Pancreas (tissue), 10 donors: ENCODE measurements around the gene ZKSCAN1. TPM values are rescaled to one million over a fixed set of nuclear protein-coding genes. Genes with fewer than 3 reads are reported as not detected.
A peak's percentile ranks its signal among the peaks of the same experiment; 100 is the strongest.

ENCODE experiments used
- ATAC-seq, 4 donors: fragments of 200-7000 bp; cut with Tn5 transposase; one replicate each; pipeline versions ENCODE4 v1.8.0 to v1.9.1; 2020; ENCODE audit warnings: mild to moderate bottlenecking in 4 of 4, moderate library complexity in 4 of 4
- DNase-seq, 6 donors: peaks; one replicate each; pipeline ENCODE4 v3.0.0-alpha.2; 2020
- FAIRE-seq: peaks from 2 replicates; lab custom pipeline; 2012; peaks lifted over from hg19 to GRCh38; lab: Jason Lieb, UNC
- H3K27ac ChIP-seq, 4 donors: fragments of 200-600 bp; sonication (generic); 1 replicate in 3 of 4; 2 replicates in 1 of 4; pipeline versions ENCODE4 v1.5.0 to v1.8.0; 2020
- H3K27me3 ChIP-seq, 4 donors: fragments of 200-600 bp; one replicate each; pipeline ENCODE4 v1.8.0; 2021
- H3K36me3 ChIP-seq, 3 donors: fragments of 200-600 bp; sonication (generic) in 1 of 3; one replicate each; pipeline versions ENCODE4 v1.5.0 to v1.8.0; 2020 to 2021
- H3K4me1 ChIP-seq, 3 donors: fragments of 200-600 bp; one replicate each; pipeline ENCODE4 v1.8.0; 2021
- H3K4me3 ChIP-seq, 4 donors: fragments of 200-600 bp; sonication (generic) in 2 of 4; one replicate each; pipeline versions ENCODE4 v1.5.0 to v1.8.0; 2020 to 2021
- H3K9me3 ChIP-seq, 4 donors: fragments of 200-600 bp; one replicate each; pipeline ENCODE4 v1.8.0; 2021
- CTCF ChIP-seq, 4 donors: fragments of 200-600 bp; sonication (generic) in 3 of 4; IDR thresholded peaks; one replicate each; pipeline versions ENCODE4 v1.5.0 to v1.8.0; 2021; ENCODE audit warnings: antibody characterized with exemption in 4 of 4
- WGBS, 2 donors: extraction: QIAGEN DNeasy Blood & Tissue Kit; methylation state at CpG; one replicate each; pipeline ENCODE4 v1.1.7; 2013; 5-methylcytosine and 5-hydroxymethylcytosine counted together
- intact Hi-C, 3 donors: fragments of 100-400 bp; cut with DNase I; formaldehyde crosslinking; loops; one replicate each; pipeline versions ENCODE4 v1.11.1 to v1.14.2; 2022
- polyA plus RNA-seq, 2 donors: library from polyadenylated mRNA; stranded (reverse); fragments of 200-250 nt; gene quantifications; one replicate each; pipeline ENCODE4 v1.2.3, GENCODE V29; 2013
- total RNA-seq, 6 donors: library from RNA; stranded (reverse); fragmentation: NEBNext Ultra II Directional in 4 of 6; extraction: Animal tissue kit (Norgen Biotek cat#: 25700) in 4 of 6; gene quantifications; one replicate each; pipeline versions ENCODE4 v1.2.1 to v1.2.4, GENCODE V29; 2021 to 2023
- donor health status: healthy with polysubstance abuse.
- donor health status: DM: no; HTN: no; CAD: no; lungs with moderate emphysema.
- donor health status: DM: no; HTN: no; CAD: no.
- donor health status: control.
- donor health status: control.
- donor health status: Bipolar disorder and iron deficiency.
- donor health status: DM: yes; HTN: yes; CAD: no.
- donor health status: DM: no; HTN: no; CAD: no.
- donor health status: DM: no; HTN: no; CAD: no.
- donor health status: DM: yes; HTN: yes; CAD: no.

Gene ZKSCAN1
- total and polyA plus RNA-seq, 8 donors = 24.2 to 86.0 (median 61.7) TPM

DNA sequence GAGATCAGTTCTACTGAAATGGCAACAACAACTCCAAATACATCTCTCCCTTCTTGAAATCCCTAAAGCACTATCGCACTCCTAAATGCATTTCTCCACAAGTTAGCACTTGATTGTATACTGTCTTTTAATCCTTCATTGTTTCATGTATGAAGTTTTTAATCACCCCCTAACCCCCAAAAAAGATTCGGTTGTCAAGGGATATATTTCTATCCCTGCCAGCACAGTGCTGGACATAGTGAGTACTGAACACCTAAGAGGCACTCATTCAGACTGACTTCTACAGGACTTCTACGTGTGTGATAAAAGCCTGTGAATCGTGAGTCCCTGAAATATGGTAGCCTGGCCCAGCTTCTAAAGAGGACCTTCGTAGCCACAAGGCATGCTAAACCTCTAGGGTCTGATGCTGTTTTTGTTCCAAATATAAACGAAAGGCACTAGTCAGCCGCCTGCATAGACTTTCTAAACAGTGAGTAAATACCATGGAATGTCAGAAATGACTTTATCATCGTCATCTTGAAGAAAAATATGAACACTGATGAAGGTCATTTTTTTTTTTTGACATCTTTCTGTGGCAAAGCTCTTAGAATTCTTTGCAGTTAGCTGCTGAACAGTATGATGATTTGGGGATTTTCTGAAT is 19.6 kb downstream of the ZKSCAN1 start:
- Histone ChIP-seq H3K27ac (no peak overlapping the region), H3K27me3 (no peaks in the 10 kb centered on the region), H3K9me3 (no peaks in the 10 kb centered on the region), H3K4me1 (peaks cover 16 to 25% (median 20%) of the 10 kb centered on the region in 3 donors), H3K36me3 (peaks cover 0 to 45% (median 18%) of the 10 kb centered on the region in 3 donors), H3K4me3 (no peak overlapping the region)
- no peak for TF ChIP-seq CTCF (IDR thresholded peaks at IDR 0.05)
- 50 to 62% methylated on average over 8 of the region's 8 CpGs for WGBS, 2 donors
- intact Hi-C loops = no loop called here
- DNase-seq = no peak
- no peak for ATAC-seq
- FAIRE-seq = no peak

GRCh38 chr7:100035876-100036275 is 20.5 kb downstream of the ZKSCAN1 start:
- H3K36me3 ChIP-seq = peaks cover 0 to 36% (median 13%) of the 10 kb centered on the region in 3 donors
- ATAC-seq (no peak), FAIRE-seq (no peak), DNase-seq (no peak)
- no peaks in the 10 kb centered on the region for H3K27me3 ChIP-seq
- no peaks in the 10 kb centered on the region for H3K9me3 ChIP-seq
- peak overlapping the region in 2 of 4 donors; percentile 14 to 48 for H3K27ac ChIP-seq
- H3K4me1 ChIP-seq = peaks cover 16 to 25% (median 20%) of the 10 kb centered on the region in 3 donors
- TF ChIP-seq CTCF (IDR thresholded peaks at IDR 0.05) = no peak
- WGBS, 2 donors = 96 to 97% methylated on average over 6 of the region's 6 CpGs
- intact Hi-C loops = no loop called here
- H3K4me3 ChIP-seq = no peak overlapping the region

DNA sequence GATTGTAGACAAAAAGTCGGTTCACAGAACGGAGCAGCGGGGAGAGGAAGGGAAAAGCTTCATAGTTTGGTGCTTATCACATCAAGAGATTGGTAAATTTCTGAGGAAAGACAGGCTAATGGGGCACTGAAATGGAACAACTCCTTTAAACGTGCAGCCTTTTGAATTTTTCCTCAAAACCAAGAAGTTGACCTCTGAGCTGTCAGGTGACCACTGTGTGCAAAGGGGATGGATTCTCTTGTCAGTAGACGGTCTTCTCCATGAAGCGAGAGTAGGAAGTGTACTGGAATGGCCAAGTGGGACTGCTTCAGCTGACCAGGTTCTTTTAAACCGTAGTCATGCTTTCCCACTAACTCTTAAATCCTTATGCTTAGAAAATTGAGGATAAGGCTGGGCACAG is 22.9 kb downstream of the ZKSCAN1 start:
- H3K9me3 ChIP-seq = no peaks in the 10 kb centered on the region
- TF ChIP-seq CTCF (IDR thresholded peaks at IDR 0.05) = no peak
- ATAC-seq (no peak), DNase-seq (no peak), FAIRE-seq (no peak)
- peaks cover 16 to 25% (median 20%) of the 10 kb centered on the region in 3 donors for H3K4me1 ChIP-seq
- H3K27ac ChIP-seq = no peak overlapping the region
- H3K4me3 ChIP-seq = no peak overlapping the region
- no peaks in the 10 kb centered on the region for H3K27me3 ChIP-seq
- 86 to 90% methylated on average over 7 of the region's 7 CpGs for WGBS, 2 donors
- intact Hi-C loops = no loop called here
- H3K36me3 ChIP-seq = peaks cover 0 to 16% (median 7%) of the 10 kb centered on the region in 3 donors

DNA sequence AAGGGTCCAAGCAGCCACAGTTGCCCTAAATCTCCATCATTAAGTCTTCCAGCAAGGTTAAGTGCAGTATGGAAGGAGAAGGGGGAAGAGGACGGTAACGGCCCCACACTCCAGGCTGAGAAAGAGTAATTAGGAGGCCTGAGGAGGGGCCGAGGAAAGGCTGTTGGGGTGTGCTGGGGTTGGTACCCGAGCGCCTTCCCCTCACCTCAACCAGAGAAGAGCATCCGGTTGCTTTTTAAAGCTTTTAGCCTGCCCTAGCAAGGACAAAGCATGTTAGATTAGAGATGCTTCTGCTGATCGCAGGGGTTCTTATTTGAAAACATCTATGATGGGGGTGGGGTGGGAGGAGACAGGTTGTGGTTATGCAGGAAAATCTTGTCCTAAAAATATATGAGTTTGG is 25.2 kb downstream of the ZKSCAN1 start:
- Histone ChIP-seq H3K4me3 (no peak overlapping the region), H3K9me3 (no peaks in the 10 kb centered on the region), H3K27ac (no peak overlapping the region), H3K27me3 (no peaks in the 10 kb centered on the region), H3K4me1 (peaks cover 16 to 21% (median 20%) of the 10 kb centered on the region in 3 donors), H3K36me3 (no peaks in the 10 kb centered on the region)
- DNase-seq (no peak), FAIRE-seq (no peak), ATAC-seq (no peak)
- TF ChIP-seq CTCF (IDR thresholded peaks at IDR 0.05) = no peak
- 88 to 92% methylated on average over 7 of the region's 7 CpGs for WGBS, 2 donors
- intact Hi-C loops = loop anchor here in 1 of 3 donors (5.0 kb wide), 1 partner anchor 43 kb away; no protein-coding TSS in a partner anchor

GRCh38 chr7:100044718-100045117 is 29.3 kb downstream of the ZKSCAN1 start:
- intact Hi-C loops = loop anchor here in 1 of 3 donors (5.0 kb wide), 1 partner anchor 47 kb away; no protein-coding TSS in a partner anchor
- no peak overlapping the region for H3K4me3 ChIP-seq
- no peaks in the 10 kb centered on the region for H3K27me3 ChIP-seq
- H3K9me3 ChIP-seq = no peaks in the 10 kb centered on the region
- DNase-seq (peak in 1 of 6 donors; percentile 39), ATAC-seq (peak in 3 of 4 donors; percentile 50 to 67 (median 55)), FAIRE-seq (no peak)
- WGBS, 2 donors = 36 to 47% methylated on average over 6 of the region's 6 CpGs
- TF ChIP-seq CTCF (IDR thresholded peaks at IDR 0.05) = peak in 1 of 4 donors; percentile 12
- no peak overlapping the region for H3K27ac ChIP-seq
- no peaks in the 10 kb centered on the region for H3K36me3 ChIP-seq
- H3K4me1 ChIP-seq = peaks cover 0 to 5% (median 0%) of the 10 kb centered on the region in 3 donors
